Measurements from ENCODE around the gene PAPSS2.

The PAPSS2 gene

DNA sequence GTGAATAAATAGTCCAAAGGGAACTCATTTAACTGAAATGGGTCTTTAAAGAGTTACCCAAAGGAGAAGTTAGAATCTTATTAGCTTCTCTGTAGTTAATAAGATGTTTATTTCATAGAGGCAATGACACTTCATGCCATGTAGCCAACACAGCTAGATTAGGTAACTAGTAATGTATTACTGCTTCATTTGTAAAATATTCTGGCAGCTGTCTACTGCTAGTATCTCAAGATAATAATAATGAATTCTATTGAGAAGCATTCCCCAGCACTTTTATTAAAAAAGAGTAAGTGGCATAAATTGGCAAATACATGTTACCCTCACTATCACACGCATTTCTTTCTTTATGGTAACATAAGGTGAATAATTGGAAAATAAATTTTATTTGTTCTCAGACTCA, 10.1 kb downstream of the PAPSS2 start:
- in situ Hi-C loops (cut with MboI; ENCODE audit: low sequenced_read_pairs), result no loop called here

DNA sequence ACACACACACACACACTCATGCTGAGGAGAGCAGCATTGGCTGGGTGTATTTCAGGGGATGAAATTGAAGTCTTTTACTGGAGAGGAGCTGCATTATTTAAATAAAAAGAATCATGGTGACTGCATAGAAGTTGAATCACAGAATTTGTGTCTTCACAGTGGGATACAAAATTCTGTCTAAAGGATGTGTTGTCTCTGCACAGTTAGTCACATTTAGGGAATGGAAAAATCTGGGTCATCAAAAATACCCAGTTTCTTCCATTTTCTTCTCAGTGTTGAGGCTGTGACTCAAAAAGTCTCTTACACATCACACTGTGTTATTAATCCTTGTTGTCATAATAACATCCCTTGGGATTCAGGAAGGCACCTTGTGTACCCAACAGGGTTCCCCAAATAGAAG, 10.9 kb downstream of the PAPSS2 start:
- in situ Hi-C loops (cut with MboI; ENCODE audit: low sequenced_read_pairs), result no loop called here

DNA sequence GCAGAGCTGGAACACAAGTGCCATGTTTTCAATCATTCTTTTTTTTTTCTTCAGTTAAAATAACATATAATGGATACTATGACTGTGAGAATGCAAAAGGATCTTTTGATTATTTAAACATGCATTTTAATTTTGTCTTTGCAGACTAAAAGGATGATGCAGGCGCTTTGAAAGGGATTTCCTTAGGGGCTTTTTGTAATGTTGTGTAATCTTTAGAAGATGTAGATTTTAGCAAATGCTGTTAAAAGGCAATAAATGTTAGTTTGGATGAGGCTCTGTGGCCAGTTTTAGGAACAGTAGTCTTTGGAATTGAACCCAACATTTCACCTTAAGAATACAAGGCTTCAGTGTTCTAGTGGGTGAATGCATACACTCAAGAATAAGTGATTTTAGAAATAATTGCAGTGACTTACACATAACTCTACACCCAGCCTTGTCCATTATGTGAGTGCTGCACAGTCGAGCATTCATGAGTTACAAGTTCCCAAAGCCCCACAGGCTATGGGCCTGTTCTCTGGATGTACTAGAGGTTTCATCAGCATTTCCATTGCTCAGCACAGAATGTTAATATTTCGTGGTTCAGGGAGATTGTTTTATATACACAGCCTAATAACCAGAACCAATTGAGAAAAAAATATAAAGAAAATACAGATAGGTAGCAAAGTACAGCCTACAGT, 11.6 kb downstream of the PAPSS2 start:
- in situ Hi-C loops (cut with MboI; ENCODE audit: low sequenced_read_pairs), result no loop called here

DNA sequence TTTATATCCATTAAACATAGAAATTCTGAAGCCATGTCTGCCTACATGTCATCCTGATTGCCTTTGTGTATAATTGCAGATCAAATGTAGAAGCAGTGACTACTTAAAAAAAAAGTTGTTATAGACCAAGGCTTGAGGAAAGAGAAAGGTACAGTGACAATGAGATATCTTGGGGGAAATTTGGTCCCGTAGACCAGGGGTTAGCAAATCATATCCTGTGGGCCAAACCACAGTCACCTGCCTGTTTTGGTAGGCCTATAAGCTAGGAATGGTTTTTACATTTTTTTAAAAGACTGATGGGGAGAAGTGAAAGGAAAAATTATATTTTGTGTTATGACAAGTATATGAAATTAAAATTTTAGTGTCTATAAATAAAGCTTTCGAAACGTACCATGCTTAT, 12.9 kb downstream of the PAPSS2 start:
- in situ Hi-C loops (cut with MboI; ENCODE audit: low sequenced_read_pairs), result no loop called here

DNA sequence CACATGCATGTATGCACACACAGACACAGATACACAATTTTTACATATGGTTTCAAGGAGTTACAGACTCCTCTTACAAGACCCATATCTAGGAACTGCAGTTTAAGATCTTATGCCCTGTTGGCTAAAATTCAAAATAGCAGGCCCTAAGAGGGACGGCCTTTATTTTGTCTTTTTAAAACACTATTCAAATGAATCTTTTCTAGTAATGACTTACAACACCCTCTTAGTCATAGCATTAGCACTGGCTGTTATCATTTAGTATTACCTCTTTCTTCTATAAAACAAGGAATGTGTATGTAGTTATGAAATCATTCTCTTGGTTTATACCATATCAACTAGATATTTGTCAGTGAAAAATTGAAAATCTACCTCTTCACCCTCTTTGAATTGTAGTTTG, 15.3 kb downstream of the PAPSS2 start:
- in situ Hi-C loops (cut with MboI; ENCODE audit: low sequenced_read_pairs), result no loop called here

DNA sequence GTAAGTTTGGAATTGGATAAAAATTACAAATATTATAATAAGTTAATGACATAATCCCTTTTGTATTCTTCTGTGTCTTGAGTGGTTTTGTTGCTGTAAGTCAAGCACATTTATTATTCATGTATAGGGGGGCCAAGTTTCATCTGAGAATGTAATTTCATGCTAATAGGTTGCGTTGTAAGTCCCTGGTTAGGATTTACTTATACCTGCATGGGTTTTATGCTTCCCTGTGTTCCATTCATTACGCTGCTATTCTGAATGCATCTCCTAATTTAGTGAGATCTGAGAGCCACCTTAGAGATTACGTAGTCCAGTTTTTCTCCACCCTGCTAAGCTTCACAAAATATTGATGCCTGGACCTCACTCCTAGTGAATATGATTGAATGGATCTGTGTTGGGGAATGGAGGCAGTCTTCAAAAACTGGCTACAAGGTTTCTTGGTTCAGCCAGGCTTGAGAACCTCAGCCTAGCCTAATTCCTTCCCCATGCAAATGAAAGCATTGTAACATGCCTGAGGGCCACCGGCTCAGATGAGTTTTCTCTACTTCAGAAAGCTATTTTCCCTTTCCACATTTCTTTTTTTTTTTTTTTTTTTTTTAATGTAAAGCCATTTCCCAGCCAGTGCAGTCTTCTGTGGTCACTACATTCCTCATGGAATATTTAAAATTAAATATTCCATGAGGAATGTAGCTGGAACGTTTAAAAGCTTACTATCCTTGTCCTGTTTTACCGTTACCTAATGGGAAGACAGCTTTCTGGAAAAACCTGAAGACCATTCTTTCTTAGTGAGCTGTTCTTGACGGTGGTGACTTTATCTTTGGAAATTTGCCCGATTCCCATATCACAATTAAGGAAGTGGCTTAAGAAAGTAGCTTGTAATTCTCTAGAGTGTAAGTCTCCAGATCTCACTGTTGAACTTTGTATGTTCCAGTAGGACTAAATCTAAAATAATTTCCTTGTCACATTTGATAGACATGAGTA, 16.0 kb downstream of the PAPSS2 start:
- in situ Hi-C loops (cut with MboI; ENCODE audit: low sequenced_read_pairs), result no loop called here

- in situ Hi-C loops (cut with MboI; ENCODE audit: low sequenced_read_pairs), result no loop called here
These were observed 17.9 kb downstream of the PAPSS2 start for GRCh38 chr10:87677595-87677994.

DNA sequence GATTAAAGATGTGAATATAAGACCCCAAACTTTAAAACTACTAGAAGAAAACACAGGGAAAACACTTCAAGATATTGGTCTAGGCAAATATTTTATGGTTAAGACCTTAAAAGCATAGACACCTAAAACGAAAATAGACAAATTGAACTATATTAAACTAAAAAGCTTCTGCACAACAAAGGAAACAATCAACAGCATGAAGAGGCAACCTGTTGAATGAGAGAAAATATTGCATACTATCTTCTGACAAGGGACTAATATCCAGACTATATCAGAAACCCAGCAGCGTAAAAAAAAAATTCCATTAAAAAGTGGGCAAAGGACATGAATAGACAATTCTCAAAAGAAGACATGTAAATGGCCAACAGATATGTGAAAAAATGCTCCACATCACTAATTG, 18.6 kb downstream of the PAPSS2 start:
- in situ Hi-C loops (cut with MboI; ENCODE audit: low sequenced_read_pairs), result no loop called here

GRCh38 chr10:87683356-87683755, 23.7 kb downstream of the PAPSS2 start:
- in situ Hi-C loops (cut with MboI; ENCODE audit: low sequenced_read_pairs), result no loop called here

DNA sequence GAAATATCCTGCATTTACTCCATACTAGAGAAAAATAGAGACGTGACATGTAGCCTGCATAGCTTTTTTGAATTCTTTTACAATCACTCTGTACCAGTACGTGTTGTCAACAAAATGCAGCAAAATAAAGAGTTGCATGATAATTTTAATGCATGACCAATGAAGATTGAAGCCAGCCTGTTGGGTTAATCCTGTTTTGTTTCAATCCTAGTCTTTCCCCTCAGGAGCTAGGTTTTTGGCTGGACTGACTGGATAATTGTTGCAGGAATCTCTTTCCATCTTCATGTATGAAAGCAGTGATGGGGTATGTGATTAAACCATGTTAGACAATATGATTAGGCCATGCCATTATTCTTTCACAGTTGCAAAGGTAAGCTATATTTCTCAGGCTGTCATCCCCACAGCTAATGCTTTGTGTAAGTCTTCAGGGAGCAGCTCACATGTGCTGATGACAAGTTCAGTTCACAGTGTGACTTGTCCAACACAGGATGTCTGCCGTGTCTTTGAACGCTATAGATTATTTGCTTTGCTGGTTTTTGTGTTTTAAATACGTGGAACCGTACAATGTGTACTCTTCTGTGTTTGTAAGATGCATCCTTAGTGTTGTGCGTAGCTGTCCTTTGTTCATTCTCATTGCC, 24.4 kb downstream of the PAPSS2 start:
- in situ Hi-C loops (cut with MboI; ENCODE audit: low sequenced_read_pairs), result no loop called here

DNA sequence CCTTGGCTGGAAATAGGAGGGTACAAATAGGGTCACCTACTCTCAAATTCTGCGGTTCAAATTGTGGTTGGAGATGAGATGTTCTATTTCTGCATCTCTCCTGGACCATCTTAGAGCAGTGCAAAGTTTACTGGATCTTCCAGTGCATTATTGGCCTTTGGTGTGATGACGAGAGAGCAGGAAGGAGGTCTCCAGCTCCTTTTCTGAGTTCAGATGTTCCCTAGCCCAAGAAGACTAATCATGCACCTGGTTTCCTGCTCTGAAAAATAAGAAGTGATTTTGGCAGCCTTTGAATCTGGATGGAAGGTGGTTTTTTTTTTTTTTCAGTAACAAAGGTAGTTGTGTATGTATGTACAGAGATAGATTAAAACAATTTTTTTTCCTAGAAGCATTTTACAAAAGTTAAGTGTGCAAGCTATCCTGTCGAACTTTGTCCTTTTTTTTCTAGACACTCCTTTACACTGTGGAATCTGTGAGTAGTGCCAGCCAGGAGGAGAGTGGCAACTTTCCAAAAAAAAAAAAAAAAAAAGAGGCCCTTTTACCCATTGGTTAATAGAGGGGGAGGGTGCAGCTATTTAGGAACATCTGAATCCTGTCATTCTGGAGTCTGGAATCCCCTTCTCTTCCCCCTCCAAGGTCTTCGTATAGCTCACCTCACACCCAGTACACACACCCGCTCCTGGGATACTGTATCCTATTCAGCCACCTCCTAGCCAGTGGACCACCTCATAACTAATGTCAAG, 26.3 kb downstream of the PAPSS2 start:
- in situ Hi-C loops (cut with MboI; ENCODE audit: low sequenced_read_pairs), result no loop called here

- in situ Hi-C loops (cut with MboI; ENCODE audit: low sequenced_read_pairs), result no loop called here
These were observed 31.9 kb downstream of the PAPSS2 start for GRCh38 chr10:87691506-87692070.

GRCh38 chr10:87692956-87693484, 33.3 kb downstream of the PAPSS2 start:
- in situ Hi-C loops (cut with MboI; ENCODE audit: low sequenced_read_pairs), result no loop called here

DNA sequence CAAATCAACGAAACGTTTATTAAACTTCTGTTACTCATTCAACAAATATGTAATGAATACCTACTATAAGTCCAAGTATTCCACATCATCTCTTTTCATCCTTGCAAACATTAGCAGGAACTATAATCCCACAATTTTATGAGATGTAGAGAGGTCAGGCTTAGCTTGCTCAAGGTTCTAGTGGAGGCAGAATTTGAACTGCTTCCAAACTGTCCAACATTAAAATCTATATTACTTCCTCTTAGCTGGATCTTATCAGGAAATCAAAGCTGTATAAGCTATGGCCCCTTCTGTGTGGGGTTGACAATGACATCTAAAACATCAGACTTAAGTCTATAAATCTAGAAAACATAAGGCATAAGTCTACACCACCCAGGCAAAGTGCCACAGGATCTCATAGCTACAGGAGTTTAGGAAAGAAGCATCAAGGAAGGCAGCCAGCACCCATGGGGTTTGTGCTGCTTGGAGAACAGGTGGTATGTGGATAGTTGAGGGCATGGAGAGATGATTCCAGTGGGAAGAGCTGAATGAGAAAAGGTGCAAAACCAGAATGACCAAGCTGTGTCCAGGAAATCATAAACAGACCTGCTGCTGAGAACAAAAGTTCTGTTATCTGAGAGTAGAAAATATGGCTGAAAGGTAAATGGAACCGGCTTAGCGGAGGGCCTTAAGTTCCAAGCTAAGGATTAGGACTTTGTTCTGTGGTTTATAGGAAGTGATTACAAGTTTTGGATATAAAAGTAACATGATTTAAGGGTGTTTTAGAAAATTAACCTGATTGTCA, 34.5 kb downstream of the PAPSS2 start:
- in situ Hi-C loops (cut with MboI; ENCODE audit: low sequenced_read_pairs), result no loop called here

- in situ Hi-C loops (cut with MboI; ENCODE audit: low sequenced_read_pairs), result no loop called here
These were observed 35.4 kb downstream of the PAPSS2 start for GRCh38 chr10:87695074-87695473.

GRCh38 chr10:87696922-87697745, 37.5 kb downstream of the PAPSS2 start:
- in situ Hi-C loops (cut with MboI; ENCODE audit: low sequenced_read_pairs), result no loop called here

GRCh38 chr10:87700031-87700796, 40.5 kb downstream of the PAPSS2 start:
- in situ Hi-C loops (cut with MboI; ENCODE audit: low sequenced_read_pairs), result no loop called here

Measured in hTERT RPE-1 (cell line).